H9 (cell line): ENCODE results near the gene CFAP97. TPM values are rescaled to one million over a fixed set of nuclear protein-coding genes. Genes with fewer than 3 reads are reported as not detected.

Experiments used
- DNase-seq: peaks from one replicate; pipeline ENCODE4 v3.0.0-alpha.2; 2017
- H2AFZ ChIP-seq: one replicate; pipeline ENCODE4 v1.6.1; 2013; ENCODE audit warnings: mild to moderate bottlenecking, low read length, control low read depth, moderate library complexity
- H2AK5ac ChIP-seq: 2 replicates; pipeline ENCODE4 v1.6.1; 2013; ENCODE audit warnings: low read length, control low read depth, mixed read lengths; ENCODE audit not compliant: insufficient read length
- H2BK120ac ChIP-seq: one replicate; pipeline ENCODE4 v1.6.1; 2013; ENCODE audit warnings: low read depth, mild to moderate bottlenecking, low read length, control low read depth, inconsistent platforms; ENCODE audit not compliant: poor library complexity, severe bottlenecking
- H2BK12ac ChIP-seq: 2 replicates; pipeline ENCODE4 v1.6.1; 2013; ENCODE audit warnings: low read length, control low read depth, mixed read lengths, low read depth; ENCODE audit not compliant: insufficient read length
- H2BK15ac ChIP-seq: 2 replicates; pipeline ENCODE4 v1.6.1; 2013; ENCODE audit warnings: low read depth, low read length, control low read depth
- H2BK20ac ChIP-seq: one replicate; pipeline ENCODE4 v1.6.1; 2013; ENCODE audit warnings: low read depth, mild to moderate bottlenecking, low read length, control low read depth, inconsistent platforms; ENCODE audit not compliant: poor library complexity, severe bottlenecking
- H2BK5ac ChIP-seq: 2 replicates; pipeline ENCODE4 v1.6.1; 2013; ENCODE audit warnings: low read length, control low read depth, mixed read lengths; ENCODE audit not compliant: insufficient read length
- H3K14ac ChIP-seq: 2 replicates; pipeline ENCODE4 v1.6.1; 2013; ENCODE audit warnings: low read length, control low read depth; ENCODE audit not compliant: insufficient read depth
- H3K18ac ChIP-seq: 2 replicates; pipeline ENCODE4 v1.6.1; 2013; ENCODE audit warnings: low read depth, mild to moderate bottlenecking, mixed read lengths, low read length, control low read depth; ENCODE audit not compliant: insufficient read length
- H3K23ac ChIP-seq: 2 replicates; pipeline ENCODE4 v1.6.1; 2013; ENCODE audit warnings: low read length, control low read depth, mixed read lengths, low read depth; ENCODE audit not compliant: insufficient read length
- H3K23me2 ChIP-seq: 2 replicates; pipeline ENCODE4 v1.6.1; 2013; ENCODE audit warnings: low read depth, mild to moderate bottlenecking, mixed read lengths, low read length, control low read depth; ENCODE audit not compliant: insufficient read length, poor library complexity, severe bottlenecking
- H3K27ac ChIP-seq: 2 replicates; pipeline ENCODE4 v1.5.1; 2013; ENCODE audit warnings: low read length, control low read depth, mixed read lengths, low read depth; ENCODE audit not compliant: insufficient read length
- H3K27me3 ChIP-seq: 2 replicates; pipeline ENCODE4 v1.6.1; 2013; ENCODE audit warnings: low read length, control low read depth, inconsistent platforms; ENCODE audit not compliant: insufficient read depth
- H3K4ac ChIP-seq: 2 replicates; pipeline ENCODE4 v1.6.1; 2013; ENCODE audit warnings: low read depth, mild to moderate bottlenecking, control low read depth, inconsistent platforms, low read length, moderate library complexity
- H3K4me1 ChIP-seq: 2 replicates; pipeline ENCODE4 v1.6.1; 2013; ENCODE audit warnings: low read length, control low read depth, inconsistent platforms; ENCODE audit not compliant: insufficient read depth
- H3K4me2 ChIP-seq: 2 replicates; pipeline ENCODE4 v1.6.1; 2013; ENCODE audit warnings: low read length, control low read depth, mixed read lengths; ENCODE audit not compliant: insufficient read length, insufficient read depth
- H3K56ac ChIP-seq: 2 replicates; pipeline ENCODE4 v1.6.1; 2013; ENCODE audit warnings: low read depth, mild to moderate bottlenecking, mixed read lengths, low read length, control low read depth; ENCODE audit not compliant: insufficient read length
- H3K79me1 ChIP-seq: 2 replicates; pipeline ENCODE4 v1.6.1; 2013; ENCODE audit warnings: low read depth, mild to moderate bottlenecking, moderate library complexity, low read length, control low read depth, inconsistent platforms; ENCODE audit not compliant: insufficient read depth, poor library complexity, severe bottlenecking
- H3K79me2 ChIP-seq: 2 replicates; pipeline ENCODE4 v1.6.1; 2013; ENCODE audit warnings: low read length, control low read depth, inconsistent platforms; ENCODE audit not compliant: insufficient read depth
- H3K9ac ChIP-seq: 2 replicates; pipeline ENCODE4 v1.6.1; 2013; ENCODE audit warnings: low read length, control low read depth, mixed read lengths; ENCODE audit not compliant: insufficient read length; ENCODE audit errors: extremely low read depth
- H3K9me3 ChIP-seq: one replicate; pipeline ENCODE4 v1.6.1; 2013; ENCODE audit warnings: low read depth, low read length, inconsistent platforms; ENCODE audit not compliant: control insufficient read depth
- H3T11ph ChIP-seq: one replicate; pipeline ENCODE4 v1.6.1; 2013; ENCODE audit warnings: mild to moderate bottlenecking, low read length, control low read depth, inconsistent platforms
- H4K20me1 ChIP-seq: one replicate; pipeline ENCODE4 v1.6.1; 2013; ENCODE audit not compliant: control insufficient read depth, insufficient read length, insufficient read depth
- H4K5ac ChIP-seq: 2 replicates; pipeline ENCODE4 v1.6.1; 2013; ENCODE audit warnings: low read depth, mild to moderate bottlenecking, mixed read lengths, low read length, control low read depth; ENCODE audit not compliant: insufficient read length
- H4K8ac ChIP-seq: replicated peaks from 2 replicates; pipeline ENCODE4 v1.6.1; 2013; ENCODE audit warnings: low read length, control low read depth, mixed read lengths, low read depth; ENCODE audit not compliant: insufficient read length
- H4K91ac ChIP-seq: 2 replicates; pipeline ENCODE4 v1.6.1; 2013; ENCODE audit warnings: low read depth, mild to moderate bottlenecking, moderate library complexity, mixed read lengths, low read length, control low read depth; ENCODE audit not compliant: insufficient read length
- H3K27ac Mint-ChIP-seq, 3 experiments: 2 replicates in 2 of 3; 3 replicates in 1 of 3; pipeline ENCODE4 v1.8.0; 2020 to 2021; ENCODE audit warnings: mixed read lengths in 3 of 3, mild to moderate bottlenecking in 1 of 3, moderate library complexity in 1 of 3
- H3K27me3 Mint-ChIP-seq: 2 replicates; pipeline ENCODE4 v1.8.0; 2021; ENCODE audit warnings: low read depth, mild to moderate bottlenecking, moderate library complexity, mixed read lengths
- H3K36me3 Mint-ChIP-seq, 3 experiments: 2 replicates in 2 of 3; 3 replicates in 1 of 3; pipeline ENCODE4 v1.8.0; 2020 to 2021; ENCODE audit warnings: low read depth in 3 of 3, mixed read lengths in 3 of 3; ENCODE audit not compliant: insufficient read depth in 1 of 3
- H3K4me1 Mint-ChIP-seq, 2 experiments: 2 replicates each; pipeline ENCODE4 v1.8.0; 2020; ENCODE audit warnings: mixed read lengths in 2 of 2
- H3K4me3 Mint-ChIP-seq, 2 experiments: 2 replicates in 1 of 2; 3 replicates in 1 of 2; pipeline ENCODE4 v1.8.0; 2020 to 2021; ENCODE audit warnings: mild to moderate bottlenecking in 2 of 2, mixed read lengths in 2 of 2, moderate library complexity in 1 of 2
- H3K9me3 Mint-ChIP-seq, 2 experiments: 2 replicates in 1 of 2; 3 replicates in 1 of 2; pipeline ENCODE4 v1.8.0; 2020; ENCODE audit warnings: mild to moderate bottlenecking in 2 of 2, mixed read lengths in 2 of 2, moderate library complexity in 1 of 2
- CTCF ChIP-seq: fragments of 200-600 bp; sonication (generic); conservative IDR thresholded peaks from 3 replicates; pipeline ENCODE4 v1.8.0; 2021; ENCODE audit warnings: antibody characterized with exemption, mild to moderate bottlenecking
- WGBS: extraction: QIAGEN DNeasy Blood & Tissue Kit; methylation state at CpG from one replicate; pipeline ENCODE4 v1.1.7; 2013; ENCODE audit warnings: missing lambda C conversion rate, low lambda C conversion rate, mixed read lengths; ENCODE audit not compliant: insufficient read length; ENCODE audit errors: extremely low coverage; 5-methylcytosine and 5-hydroxymethylcytosine counted together
- total RNA-seq: library from RNA; stranded (reverse); gene quantifications from 2 replicates; pipeline ENCODE4 v1.2.1, GENCODE V29; 2021

CFAP97 gene
- total RNA-seq, 1 experiment from 2014 or later = 39.3 TPM

- no peak overlapping the region for H4K8ac ChIP-seq
- H3K27ac ChIP-seq = no peak overlapping the region
- peaks cover 8% of the 10 kb centered on the region for H3K23me2 ChIP-seq
- Mint-ChIP-seq H3K27me3 (peaks cover 19% of the 10 kb centered on the region), H3K4me3 (no peak overlapping the region), H3K27ac (no peak overlapping the region), H3K36me3 (peaks cover 0 to 6% (median 0%) of the 10 kb centered on the region in 3 experiments; a peak in 2 of 7 replicates), H3K9me3 (0 out of 5 replicates have a peak, but pooled peaks cover 0 to 1% of the 10 kb centered on the region in 2 experiments), H3K4me1 (peaks cover 28 to 37% of the 10 kb centered on the region in 2 experiments)
- H3T11ph ChIP-seq = no peak overlapping the region
- no peak overlapping the region for H3K4me2 ChIP-seq
- H2BK20ac ChIP-seq = no peak overlapping the region
- H3K14ac ChIP-seq = no peak overlapping the region
- H3K27me3 ChIP-seq = no peaks in the 10 kb centered on the region; the same call in 1 of the 2 replicates
- H3K56ac ChIP-seq = no peak overlapping the region
- no peak overlapping the region for H2BK15ac ChIP-seq
- H3K4ac ChIP-seq = no peak overlapping the region
- H3K4me1 ChIP-seq = peaks cover 4% of the 10 kb centered on the region
- H2BK12ac ChIP-seq = no peak overlapping the region
- H3K23ac ChIP-seq = no peak overlapping the region
- H2AFZ ChIP-seq = no peak overlapping the region
- no peak overlapping the region for H4K91ac ChIP-seq
- no peaks in the 10 kb centered on the region for H4K20me1 ChIP-seq
- H3K79me2 ChIP-seq = peaks cover 2% of the 10 kb centered on the region; the same call in 1 of the 2 replicates
- H2BK5ac ChIP-seq = no peak overlapping the region
- H3K9me3 ChIP-seq = no peaks in the 10 kb centered on the region
- WGBS = no CpG with 5 or more reads among the region's 5 CpGs
- no peak for TF ChIP-seq CTCF
- H3K79me1 ChIP-seq = no peaks in the 10 kb centered on the region
- H3K9ac ChIP-seq = no peak overlapping the region
- no peak overlapping the region for H3K18ac ChIP-seq
- H2AK5ac ChIP-seq = no peak overlapping the region
- H2BK120ac ChIP-seq = no peak overlapping the region
- DNase-seq = no peak
- H4K5ac ChIP-seq = no peak overlapping the region
These were observed 3.7 kb upstream of the CFAP97 start for GRCh38 chr4:185207466-185207865.
